Suppressor macrophage treated with lipopolysaccharide for 4 hours (primary cell): ENCODE data around the gene RHBDD2.
"Not testable (repeated sequence)": the region's sequence is repeated elsewhere in the genome, so short reads cannot be mapped to it uniquely, and the experiment has no call there.

Source experiments
- DNase-seq: peaks from one replicate; pipeline ENCODE4 v3.0.0-alpha.2; 2020

The RHBDD2 gene

GRCh38 chr7:75889826-75890225 is 11.0 kb downstream of the RHBDD2 start:
- no peak for DNase-seq

DNA sequence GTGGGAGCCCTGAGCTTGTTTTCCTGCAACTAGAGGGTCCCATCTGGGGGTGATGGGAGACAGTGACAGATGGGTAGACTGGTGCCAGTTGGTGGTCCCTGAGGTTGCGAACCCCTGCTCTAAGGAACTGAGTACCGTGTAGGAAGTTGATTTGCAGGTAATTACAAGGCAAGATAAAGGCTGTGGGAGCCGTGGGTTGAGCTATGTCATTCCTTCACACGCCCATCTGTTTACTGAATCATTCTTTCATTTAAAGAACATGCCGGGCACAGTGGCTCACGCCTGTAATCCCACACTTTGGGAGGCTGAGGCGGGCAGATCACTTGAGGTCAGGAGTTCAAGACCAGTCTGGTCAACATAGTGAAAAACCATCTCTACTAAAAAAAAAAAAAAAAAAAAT is 12.4 kb downstream of the RHBDD2 start:
- DNase-seq: not testable (repeated sequence)

DNA sequence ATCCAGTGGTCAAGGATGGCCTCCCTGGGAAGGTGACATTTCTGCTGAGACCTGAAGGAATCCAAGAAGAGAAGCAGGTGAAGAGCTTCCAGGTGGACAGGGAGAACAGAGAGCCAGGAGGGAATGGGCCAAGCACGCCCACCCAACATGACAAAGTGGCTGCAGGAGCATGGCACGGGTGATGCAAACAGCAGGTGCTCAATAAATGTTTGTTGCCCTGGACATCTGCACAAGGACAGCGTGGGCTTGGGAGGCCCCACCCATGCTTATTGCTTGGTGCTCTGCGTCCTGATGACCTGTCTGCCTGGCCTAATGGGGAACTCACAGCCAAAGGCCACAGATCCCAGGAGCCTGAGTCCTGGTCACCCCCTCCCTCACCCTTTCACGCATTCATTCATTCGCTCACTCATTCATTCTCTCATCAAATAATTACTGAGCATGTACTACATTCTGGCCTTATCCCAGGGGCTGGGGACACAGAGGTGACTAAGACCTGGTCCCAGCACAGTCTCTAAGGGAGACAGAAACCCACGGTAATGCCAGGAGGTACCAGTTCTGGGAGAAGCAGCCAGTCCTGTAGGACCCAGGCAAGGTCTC is 13.1 kb downstream of the RHBDD2 start:
- no peak for DNase-seq

DNA sequence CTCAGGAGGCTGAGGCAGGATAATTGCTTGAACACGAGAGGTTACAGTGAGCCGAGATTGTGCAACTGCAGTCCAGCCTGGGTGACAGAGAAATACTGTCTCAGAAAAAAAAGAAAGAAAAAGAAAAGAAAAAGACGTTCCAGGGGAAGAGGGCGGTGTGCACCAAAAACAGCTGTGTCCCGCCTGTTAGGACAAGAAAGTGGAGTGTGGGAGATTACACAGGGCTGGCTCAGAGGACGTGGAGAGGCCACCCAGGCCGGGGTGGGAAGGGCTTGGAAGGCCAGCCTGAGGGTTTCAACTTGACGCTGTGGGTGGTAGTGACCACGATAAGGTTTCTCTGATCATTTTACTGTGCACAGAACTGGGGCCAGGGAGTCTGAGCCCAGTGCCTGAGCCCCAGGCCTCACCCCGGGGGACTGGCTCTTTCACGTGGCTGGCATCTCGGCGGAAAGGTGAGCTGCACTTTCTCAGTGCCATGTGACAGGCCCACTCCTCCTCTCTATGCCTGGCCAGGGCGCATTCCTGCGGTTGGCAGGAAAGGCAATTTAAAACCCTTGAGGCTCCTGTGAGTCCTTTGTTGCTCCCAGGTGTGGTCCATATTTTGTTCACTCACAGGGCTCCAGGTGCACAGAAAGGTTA is 13.9 kb downstream of the RHBDD2 start:
- DNase-seq: no peak

- no peak for DNase-seq
Observed at GRCh38 chr7:75896803-75897327, 18.0 kb downstream of the RHBDD2 start.

- DNase-seq: no peak
Observed at GRCh38 chr7:75900617-75901315, 21.9 kb downstream of the RHBDD2 start.

DNA sequence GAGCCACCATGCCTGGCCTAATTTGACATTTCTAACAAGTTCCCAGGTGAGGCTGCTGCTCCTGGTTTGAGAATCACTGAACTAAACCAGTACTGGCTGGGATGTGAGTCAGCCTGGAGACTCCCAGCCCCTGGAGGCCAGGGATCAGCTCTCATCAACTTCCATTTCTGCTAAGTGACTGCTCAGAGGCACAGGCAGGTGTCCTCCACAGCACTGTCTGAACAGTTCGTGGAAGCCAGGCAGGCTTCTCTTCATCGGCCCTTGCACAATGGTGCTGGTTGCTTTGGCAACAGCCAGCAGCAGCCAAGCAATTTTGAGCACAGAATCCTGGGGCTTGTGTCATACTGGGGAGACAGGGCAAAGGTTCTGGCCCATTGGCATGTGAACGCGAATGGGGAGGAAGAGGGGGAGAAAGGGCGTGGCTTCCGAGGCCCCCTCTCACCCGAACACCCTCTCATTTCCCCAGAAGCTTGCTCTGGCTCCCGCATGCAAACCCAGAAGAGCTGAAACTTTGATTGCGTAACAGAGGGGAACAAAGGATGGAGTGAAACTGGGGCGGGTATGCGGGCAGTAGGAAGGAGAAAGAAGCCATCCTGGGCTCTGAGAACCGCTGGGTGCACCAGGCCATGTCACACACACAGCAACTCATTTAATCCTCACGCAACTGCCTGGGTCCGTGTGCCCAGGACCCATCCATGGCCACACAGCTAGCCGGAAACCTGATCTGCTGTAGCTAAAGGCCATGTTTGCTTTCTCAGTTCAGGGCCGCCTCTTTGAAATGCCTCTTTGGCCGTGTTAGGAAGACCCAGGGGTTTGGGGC is 27.2 kb downstream of the RHBDD2 start:
- DNase-seq: peak; percentile 81

DNA sequence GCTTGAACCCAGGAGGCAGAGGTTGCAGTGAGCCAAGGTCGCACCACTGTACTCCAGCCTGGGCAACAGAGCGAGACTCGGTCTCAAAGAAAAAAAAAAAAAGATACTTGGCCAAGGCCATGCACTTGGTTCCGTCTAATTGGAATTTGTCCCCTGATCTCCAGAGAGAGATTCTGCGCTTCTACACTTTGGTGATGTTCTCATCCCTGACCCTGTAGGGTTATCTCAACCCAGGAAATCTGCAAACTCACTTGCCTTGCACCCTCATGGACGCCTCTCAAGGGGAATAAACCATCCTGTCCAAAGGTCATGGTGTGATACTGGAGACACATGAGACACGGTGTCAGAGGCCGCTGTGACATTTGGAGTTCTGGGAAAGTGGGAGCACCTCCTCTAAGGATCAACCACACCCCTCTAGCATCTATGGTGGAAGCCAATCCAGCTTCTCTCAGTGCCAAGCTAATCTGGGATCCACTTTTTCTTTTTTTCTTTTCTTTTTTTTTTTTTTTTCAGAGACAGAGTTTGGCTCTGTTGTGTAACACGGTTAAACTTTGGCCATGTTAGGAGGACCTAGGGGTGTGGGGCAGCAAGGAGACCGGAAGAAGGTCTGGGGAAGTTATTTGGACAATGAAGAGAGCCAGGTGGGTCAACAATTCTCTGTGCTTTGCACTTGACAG is 28.3 kb downstream of the RHBDD2 start:
- no peak for DNase-seq

- not testable (repeated sequence) for DNase-seq
Observed at GRCh38 chr7:75907668-75908039, 28.8 kb downstream of the RHBDD2 start.

DNA sequence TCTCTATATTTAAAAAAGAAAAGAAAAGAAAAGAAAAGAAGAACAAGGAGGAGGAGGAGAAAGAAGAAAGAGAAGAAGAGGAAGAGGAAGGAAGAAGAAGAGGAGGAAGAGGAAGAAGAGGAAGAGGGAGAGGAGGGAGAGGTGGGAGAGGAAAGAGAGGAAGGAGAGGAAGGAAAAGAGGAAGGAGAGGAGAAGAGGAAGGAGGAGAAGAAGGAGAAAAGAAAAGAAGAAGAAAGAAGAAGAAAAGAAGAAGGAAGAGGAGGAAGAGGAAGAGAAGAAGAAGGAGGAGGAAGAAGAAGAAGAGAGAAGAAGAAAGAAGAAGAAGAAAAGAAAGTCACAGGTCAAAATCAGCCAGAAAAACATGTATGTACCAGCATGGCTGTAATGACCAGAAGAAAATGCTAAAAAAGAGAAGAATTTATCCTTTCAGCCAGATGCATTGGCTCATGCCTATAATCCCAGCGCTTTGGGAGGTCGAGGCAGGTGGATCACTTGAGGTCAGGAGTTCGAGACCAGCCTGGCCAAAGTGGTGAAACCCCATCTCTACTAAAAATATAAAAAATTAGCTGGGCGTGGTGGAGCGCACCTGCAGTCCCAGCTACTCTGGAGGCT is 30.8 kb downstream of the RHBDD2 start:
- no peak for DNase-seq

GRCh38 chr7:75911186-75911585 is 32.4 kb downstream of the RHBDD2 start:
- not testable (repeated sequence) for DNase-seq

DNA sequence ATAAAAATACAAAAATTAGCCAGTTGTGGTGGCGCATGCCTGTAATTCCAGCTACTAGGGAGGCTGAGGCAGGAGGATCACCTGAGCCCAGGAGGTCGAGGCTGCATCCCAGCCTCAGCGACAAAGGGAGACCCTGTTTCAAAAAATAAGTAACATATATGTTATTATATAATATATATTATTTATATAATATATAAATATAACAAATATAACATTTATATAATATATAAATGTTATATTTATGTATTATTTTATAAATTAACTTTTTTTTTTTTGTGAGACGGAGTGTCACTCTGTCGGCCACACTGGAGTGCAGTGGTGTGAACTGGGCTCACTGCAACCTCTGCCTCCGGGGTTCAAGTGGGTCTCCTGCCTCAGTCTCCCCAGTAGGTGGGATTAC is 34.6 kb downstream of the RHBDD2 start:
- no peak for DNase-seq

DNA sequence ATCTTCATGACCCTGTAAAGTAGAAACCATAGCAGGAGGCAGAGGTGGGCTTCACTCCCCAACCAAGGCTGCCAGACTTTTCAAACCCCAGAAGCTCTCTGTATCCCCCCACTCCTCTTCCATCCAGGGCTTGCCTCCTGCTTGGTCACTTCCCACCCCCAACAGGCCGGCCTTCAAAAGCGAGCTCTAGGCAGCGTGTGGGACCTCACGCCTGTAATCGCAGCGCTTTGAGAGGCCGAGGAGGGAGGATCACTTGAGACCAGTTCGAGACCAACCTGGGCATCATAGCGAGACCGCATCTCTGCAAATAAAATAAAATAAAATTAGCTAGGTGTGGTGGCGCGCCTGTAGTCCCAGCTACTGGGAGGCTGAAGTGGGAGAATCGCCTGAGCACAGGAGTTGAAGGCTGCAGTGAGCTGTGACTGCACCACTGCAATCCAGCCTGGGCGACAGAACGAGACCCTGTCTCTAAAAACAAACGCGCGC is 35.4 kb downstream of the RHBDD2 start:
- no peak for DNase-seq

DNA sequence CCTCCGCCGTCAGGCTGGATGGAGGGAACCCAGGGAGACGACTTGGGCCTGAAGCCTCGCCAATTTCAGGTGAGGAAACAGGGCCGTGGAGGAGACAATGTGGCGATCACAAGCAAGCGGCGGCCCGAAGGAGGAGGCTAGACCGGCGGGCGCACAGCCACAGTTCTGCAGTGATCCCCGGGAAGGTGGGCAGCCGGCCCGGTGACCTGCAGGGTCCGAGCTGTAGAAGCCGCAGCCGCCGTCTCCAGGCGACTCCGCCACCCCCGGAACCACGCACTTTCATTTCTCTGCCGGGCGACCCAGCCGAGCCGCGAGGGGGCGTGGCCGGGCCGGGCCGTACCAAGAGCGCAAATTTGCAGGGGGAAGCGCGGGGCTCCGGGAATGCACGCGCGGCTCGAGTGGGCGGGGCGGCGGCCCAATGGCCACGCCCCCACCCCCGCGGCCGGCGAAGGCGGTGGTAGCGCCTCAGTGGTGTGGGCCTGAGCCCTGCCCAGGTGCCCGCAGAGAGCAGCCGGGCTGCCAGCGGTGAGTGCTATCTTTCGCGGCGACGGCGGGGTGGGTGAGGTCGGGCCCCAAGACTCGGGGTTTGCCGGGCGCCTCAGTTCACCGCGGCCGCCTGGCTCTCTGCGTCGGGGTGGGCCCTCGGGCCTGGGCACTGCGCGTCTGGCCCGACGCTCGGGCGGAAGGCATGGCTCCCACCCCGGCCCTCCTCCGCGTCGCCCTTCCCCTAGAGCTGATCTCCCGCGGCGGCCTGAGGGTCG is 36.0 kb downstream of the RHBDD2 start, which contains the start of gene POR:
TSS of gene POR (plus strand) at position 501 of the 761 bp plus-strand sequence. CDS start 38,847 bp downstream, outside the sequence.
- peak; percentile 98 for DNase-seq

- peak; percentile 29 for DNase-seq
Observed at GRCh38 chr7:75915416-75916156, 36.8 kb downstream of the RHBDD2 start.

DNA sequence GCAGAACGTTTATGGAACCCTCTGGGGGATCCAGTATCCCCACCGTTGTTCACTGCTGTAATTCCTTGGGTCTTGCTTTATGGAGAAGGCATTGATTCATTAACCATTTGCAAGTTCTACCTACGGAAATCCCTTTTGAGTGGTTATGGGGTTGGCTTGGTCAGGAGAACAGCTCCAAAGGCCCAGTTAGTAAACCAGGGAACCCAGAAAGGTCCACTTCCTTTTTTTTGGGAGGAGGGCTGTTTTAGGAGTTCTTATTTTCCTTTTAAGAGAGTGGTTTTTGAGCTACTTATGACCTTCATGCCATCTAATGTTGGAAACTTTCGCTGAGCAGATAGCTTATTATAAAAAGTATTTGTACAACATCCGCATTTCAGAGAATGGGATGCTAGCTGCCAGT is 37.4 kb downstream of the RHBDD2 start:
- DNase-seq: peak; percentile 54

DNA sequence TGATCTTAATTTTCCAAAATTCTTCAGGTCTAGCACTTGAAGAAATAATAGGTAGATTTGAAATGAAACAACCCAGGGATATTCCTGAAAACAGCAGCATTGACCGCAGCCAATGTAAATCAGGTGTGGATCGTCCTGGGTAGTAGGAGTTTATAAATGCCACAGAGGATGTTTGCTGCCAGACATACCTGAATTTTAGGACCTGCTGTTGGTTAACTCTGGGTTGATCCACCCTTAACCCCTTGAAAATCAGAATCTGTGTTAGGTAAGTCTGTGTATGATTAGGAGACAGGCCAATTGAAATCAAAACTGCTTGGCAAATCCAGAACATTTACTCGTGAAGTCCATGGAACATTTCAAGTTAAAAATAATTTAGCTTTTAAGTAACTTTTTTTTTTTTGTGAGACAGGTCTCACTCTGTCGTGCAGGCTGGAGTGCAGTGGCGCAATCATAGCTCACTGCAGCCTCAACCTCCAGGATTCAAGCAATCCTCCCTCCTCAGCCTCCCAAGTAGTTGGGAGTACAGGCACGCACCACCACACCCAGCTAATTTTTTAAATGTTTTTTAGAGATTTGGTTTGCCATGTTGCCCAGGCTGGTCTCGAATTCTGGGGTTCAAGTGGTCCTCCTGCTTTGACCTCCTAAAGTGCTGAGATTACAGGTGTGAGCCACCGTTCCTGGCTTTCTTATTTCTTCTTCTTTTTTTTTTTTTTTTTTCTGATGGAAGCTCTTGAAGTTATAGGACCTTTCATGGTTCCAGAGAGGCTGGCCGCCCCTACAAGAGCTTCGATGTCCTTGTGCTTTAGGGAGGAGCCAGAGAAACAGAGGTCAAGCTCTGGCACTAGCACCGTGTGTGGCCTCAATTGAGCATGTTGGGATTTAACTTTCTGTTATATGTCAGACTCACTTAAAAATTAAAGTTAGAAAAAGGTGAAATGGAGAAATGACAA is 38.1 kb downstream of the RHBDD2 start:
- DNase-seq: no peak

DNA sequence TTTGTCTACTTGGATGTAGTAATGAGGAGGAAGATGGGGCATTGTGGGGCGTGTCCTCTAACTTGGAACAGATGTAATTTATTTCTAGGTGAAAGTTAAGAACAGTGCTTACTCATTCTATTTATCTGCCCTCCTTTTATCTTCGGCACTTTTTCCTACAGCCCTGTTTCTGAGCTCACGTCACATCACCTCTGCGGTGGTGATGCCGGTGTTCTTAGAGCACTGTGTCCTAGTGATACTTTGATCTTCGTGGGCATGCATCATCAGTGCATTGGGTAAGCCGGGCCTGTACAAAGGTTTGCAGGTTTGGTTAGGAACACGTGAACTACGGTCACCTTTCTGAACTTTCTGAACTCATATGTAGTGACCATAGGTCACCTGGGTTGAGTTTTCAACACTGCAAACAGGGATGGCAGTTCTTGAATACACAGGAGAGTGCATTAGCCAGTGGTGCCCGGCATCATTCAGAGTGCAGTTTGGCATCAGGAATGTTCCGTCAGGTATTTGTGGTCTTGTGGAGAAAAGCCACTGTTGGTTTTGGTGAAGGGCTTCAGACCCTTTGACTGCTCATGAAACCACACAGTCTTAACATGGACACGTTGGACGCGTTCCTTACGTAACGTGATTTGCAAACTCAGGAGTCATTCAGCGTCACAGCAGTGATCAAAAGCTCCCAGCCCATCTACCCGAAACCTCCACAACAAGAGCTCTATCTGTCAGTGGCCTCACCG is 41.8 kb downstream of the RHBDD2 start:
- no peak for DNase-seq
